Stimulated activated CD8-positive, alpha-beta memory T cell treated with anti-CD3 and anti-CD28 coated beads, Interleukin-4, amount 100 ng/mL, for 4 hours (primary cell): ENCODE data around the gene PPIL6.

Experiments
- DNase-seq, 2 donors: peaks; one replicate each; pipeline ENCODE4 v3.0.0-alpha.2; 2020; ENCODE audit warnings: low read depth in 2 of 2, low spot score in 1 of 2

The PPIL6 gene

DNA sequence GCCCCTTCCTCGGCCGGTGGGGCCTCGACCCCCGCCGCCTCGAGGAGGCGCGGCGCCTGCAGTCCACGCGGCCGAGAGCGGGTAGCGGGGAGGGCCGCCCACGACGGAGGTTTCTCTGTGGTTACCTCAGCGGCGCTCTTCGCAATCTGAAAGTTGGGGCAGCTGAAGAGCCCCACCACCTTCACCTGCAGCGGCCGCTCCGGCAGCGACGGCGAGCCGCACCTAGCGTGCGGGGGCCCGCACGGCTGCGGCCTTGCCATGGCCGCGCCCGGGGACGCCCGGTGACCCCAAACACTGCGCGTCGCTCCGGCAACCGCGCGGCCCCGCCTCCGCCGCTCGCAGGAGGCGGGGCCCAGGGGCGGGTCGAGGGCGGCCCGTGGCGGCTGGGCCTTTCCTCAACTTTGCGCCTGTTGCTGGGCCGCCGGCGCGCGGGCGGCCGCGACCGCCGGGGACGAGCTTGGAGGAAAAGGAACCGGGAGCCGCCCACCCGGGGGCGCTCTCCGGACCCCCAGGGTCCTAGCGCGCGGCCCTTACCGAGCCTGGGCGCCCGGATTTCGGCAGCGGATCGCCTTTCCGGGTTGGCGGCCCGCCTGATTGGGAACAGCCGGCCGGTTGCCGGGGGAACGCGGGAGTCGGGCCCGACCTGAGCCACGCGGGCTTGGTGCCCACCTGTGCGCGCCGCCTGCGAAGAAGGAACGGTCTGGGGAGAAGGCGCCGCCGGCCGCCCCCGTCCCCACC is at the start of gene PPIL6, which contains the start of gene SMPD2:
TSS of gene PPIL6 (minus strand) at position 298 of the 738 bp plus-strand sequence. CDS start at position 260, 38 bp downstream.
TSS of gene SMPD2 (plus strand) at position 394 of the 738 bp plus-strand sequence. CDS start 398 bp downstream, outside the sequence.
- DNase-seq, result peak; percentile 28 to 71

DNA sequence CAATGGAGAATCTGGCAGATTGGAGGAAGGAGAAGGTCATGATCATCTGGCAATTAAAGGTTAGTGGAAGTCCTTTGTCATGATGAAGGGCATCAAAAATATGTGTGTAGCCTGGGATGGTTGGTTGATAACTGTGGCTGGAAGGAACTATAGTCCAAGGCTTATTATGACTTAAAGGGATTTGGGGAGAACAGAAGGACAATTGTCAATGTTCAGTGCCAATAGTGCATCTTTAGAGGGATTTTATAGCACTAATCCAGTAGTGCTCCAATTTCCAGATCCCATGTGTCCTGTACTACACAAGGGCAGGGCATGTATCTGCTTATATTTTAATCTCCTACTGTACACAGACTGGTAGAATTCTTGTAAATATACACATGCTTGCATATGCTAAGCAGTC is 47.6 kb upstream of the PPIL6 start:
- DNase-seq, result no peak

GRCh38 chr6:109486068-109486467 is 45.6 kb upstream of the PPIL6 start:
- DNase-seq, result no peak

- no peak for DNase-seq
Measured at GRCh38 chr6:109485266-109485935, 45.0 kb upstream of the PPIL6 start.

- DNase-seq, result no peak
Measured at GRCh38 chr6:109484122-109484521, 43.7 kb upstream of the PPIL6 start.

DNA sequence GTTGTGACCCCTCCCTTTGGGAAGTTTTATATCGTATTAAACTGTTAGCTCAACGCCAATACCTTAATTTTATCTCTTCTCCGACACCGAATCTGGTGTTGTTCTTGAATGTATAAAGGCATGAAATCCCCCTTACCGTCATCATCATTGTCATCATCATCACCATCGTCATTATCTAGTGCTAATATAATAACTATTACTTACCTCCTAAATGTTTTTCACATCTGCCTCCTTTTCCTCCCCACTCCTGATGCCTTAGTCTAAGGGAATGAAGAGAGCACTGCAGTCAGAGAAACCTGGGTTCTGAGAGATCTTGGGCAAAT is 43.3 kb upstream of the PPIL6 start:
- DNase-seq, result no peak

GRCh38 chr6:109482905-109483734 is 42.7 kb upstream of the PPIL6 start, which contains the start of gene ZBTB24:
TSS of gene ZBTB24 (minus strand) at chr6:109483219. CDS start at chr6:109482026, 1,193 bp downstream.
- peak; percentile 63 to 80 for DNase-seq

- no peak for DNase-seq
Measured at GRCh38 chr6:109480993-109481480, 40.6 kb upstream of the PPIL6 start.

DNA sequence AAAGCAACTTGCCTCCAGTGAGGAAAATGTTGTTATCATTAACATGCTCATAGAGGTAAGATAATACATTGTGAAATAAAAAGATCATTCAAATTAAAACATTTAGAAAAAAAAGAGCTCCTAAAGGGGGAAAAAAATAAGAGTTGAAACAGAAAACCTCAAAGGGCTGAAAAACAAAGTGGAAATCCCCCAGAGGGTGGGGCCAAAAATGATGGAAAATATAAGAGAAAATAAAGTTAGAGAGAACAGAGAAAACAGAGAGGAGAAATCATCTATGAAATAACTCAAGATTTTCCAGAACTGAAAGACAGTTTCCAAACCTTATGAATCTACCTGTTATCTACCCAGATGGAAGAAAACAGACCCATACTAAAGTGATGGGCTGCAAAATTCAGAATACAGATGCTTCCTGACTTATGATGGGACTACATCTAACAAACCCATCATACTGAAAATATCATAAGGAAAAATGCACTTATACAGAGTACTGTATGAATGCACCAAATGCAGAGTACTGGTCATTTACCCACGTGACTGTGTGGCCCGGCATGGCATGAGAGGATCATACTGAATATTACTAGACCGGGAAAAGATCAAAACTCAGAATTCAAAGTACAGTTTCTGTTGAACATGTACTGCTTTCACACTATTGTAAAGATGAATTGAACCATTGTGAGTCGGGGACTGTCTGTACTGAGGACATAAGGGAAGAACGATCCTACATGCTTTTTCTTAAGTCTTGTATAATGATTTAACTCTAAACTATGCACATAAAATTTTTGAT is 38.6 kb upstream of the PPIL6 start:
- no peak for DNase-seq

GRCh38 chr6:109478222-109478805 is 37.9 kb upstream of the PPIL6 start:
- no peak for DNase-seq

- no peak for DNase-seq
Measured at GRCh38 chr6:109477725-109478124, 37.3 kb upstream of the PPIL6 start.

DNA sequence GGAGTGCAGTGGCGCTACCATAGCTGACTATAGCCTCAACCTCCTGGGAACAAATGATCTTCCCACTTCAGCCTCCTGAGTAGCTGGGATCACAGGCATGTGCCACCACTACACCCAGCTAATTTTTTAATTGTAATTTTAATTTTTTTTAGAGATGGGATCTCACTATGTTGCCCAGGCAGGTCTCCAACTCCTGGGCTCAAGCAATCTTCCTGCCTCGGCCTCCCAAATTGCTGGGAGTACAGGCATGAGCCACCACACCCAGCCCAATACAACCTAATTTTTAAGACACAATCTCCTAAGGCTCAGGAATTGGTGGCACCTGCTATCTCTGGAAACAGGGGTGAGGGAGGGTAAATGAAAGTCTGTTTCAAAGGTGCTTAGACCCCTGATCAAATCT is 36.8 kb upstream of the PPIL6 start:
- DNase-seq, result no peak

GRCh38 chr6:109475625-109476024 is 35.2 kb upstream of the PPIL6 start:
- no peak for DNase-seq

GRCh38 chr6:109474995-109475394 is 34.6 kb upstream of the PPIL6 start:
- DNase-seq, result no peak

GRCh38 chr6:109473120-109473519 is 32.7 kb upstream of the PPIL6 start:
- DNase-seq, result no peak

DNA sequence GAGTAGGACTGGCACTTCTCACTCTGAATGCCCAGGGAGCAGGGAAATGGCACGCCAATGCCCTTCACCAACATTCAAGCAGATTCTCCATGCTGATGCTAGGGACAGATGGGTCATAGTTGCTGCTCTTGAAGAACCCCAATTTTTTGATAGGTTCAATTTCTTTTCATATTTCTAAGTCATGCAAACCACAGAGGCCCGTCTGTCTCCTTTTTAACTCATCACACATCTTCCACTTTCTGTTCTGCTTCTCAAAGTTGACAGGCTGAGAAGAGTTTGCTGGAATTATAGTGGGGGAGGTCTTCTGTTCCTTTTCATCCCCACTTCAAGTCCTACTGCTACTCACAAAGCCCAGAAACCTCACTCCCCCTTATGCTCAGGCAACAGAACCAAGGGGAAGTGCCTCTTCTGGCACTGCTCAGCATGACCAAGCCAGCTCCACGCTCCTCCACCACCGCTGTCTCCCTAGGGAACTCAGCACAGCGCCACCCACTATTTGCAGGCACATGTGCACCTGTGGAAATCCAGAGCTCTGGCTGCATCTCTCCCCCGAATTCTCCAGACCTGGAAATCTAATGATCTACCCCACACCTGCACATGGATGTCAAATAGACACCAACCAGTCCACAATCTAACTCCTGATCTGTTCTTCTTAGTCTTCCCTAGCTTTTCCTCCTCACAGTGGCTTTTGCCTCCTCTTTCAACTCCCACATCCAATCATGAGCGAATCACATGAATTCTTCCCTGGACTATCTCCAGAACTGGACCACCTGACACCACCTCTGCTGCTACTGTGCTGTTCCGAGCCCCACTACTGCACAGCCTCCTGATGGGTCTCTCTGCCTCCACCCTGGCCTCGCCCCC is 31.9 kb upstream of the PPIL6 start:
- no peak for DNase-seq

GRCh38 chr6:109471105-109471810 is 30.8 kb upstream of the PPIL6 start:
- DNase-seq, result no peak

GRCh38 chr6:109469591-109470189 is 29.3 kb upstream of the PPIL6 start:
- no peak for DNase-seq
